ENCODE measurements around the gene PRSS8. TPM values are rescaled to one million over a fixed set of nuclear protein-coding genes. Genes with fewer than 3 reads are reported as not detected.
"Not testable (repeated sequence)": the region's sequence is repeated elsewhere in the genome, so short reads cannot be mapped to it uniquely, and the experiment has no call there.

The PRSS8 gene
- total RNA-seq, 1 experiment from 2014 or later, result 2.9 TPM

DNA sequence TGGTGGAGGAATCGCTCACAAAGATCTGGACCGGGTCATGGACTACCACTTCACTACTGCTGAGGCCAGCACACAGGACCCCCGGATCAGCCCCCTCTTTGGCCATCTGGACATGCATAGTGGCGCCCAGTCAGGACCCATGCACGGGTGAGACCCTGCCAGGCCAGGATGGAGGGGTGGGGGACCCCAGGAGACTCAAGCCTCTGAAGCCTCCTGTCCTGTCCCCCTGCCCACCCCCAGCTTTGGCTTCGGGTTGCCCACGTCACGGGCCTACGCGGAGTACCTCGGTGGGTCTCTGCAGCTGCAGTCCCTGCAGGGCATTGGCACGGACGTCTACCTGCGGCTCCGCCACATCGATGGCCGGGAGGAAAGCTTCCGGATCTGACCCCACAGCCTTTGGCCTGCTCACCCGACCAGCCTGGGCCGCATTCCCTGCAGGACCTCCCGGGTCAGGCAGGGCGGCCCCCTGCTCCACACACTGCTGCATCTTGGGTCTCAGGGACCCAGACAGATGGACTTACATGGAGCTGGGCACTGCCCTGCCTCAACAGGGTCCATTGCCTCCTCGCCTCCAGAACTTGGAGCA lies 23.6 kb downstream of the PRSS8 start:
- no peak for DNase-seq (ENCODE audit: low read depth)
- in situ Hi-C loops (cut with HindIII; ENCODE audit: low pct_unique_long_range_greater_than_20kb, low sequenced_read_pairs), result no loop called here

DNA sequence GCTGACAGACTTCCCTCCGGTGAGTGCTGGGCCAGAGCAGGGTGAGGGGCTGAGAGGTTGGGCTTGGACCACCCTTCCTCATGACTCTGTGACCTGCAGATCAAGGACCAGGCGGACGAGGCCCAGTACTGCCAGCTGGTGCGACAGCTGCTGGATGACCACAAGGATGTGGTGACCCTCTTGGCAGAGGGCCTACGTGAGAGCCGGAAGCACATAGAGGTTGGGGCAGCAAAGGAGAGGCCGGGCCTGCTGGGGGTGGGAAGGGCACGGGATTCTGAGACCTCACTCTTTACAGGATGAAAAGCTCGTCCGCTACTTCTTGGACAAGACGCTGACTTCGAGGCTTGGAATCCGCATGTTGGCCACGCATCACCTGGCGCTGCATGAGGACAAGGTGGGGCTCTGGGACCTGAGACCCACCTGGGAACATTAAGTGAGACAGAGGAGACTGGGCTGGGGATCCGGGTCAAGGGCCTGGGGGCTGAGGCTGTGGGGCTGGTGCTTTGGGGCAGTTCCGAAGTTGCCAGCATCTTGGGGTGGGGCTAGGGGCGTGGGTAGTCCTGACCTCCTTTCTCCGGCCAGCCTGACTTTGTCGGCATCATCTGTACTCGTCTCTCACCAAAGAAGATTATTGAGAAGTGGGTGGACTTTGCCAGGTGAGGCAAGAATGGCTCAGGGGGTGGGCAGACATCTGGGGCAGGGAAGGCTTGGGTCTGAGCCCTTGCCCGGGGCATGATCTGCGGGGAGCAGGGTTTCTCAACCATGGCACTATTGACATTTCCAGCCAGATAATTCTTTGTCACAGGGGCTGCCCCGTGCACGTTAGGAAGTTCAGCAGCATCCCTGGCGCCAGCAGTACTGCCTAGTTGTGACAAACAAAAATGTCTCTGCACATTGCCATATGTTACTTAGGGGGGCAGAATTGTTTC lies 25.2 kb downstream of the PRSS8 start:
- no peak for DNase-seq (ENCODE audit: low read depth)
- in situ Hi-C loops (cut with HindIII; ENCODE audit: low pct_unique_long_range_greater_than_20kb, low sequenced_read_pairs), result no loop called here

DNA sequence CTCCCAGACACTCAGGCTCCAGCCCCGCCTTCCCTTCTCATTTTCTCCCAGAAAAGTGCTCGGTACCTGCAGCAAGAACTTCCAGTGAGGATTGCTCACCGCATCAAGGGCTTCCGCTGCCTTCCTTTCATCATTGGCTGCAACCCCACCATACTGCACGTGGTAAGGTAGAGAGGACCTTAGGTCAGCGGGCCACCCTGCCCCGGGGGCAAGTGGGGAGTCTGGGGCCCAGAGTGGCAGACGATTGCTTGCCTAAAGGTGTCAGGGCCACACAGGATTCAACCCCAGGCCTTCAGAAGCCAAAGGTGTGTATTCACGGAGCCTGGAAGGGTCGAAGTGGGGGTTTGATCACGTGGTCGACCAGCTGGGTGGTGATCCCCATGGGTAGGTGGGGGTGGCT lies 25.9 kb downstream of the PRSS8 start:
- in situ Hi-C loops (cut with HindIII; ENCODE audit: low pct_unique_long_range_greater_than_20kb, low sequenced_read_pairs), result no loop called here
- no peak for DNase-seq (ENCODE audit: low read depth)

- in situ Hi-C loops (cut with HindIII; ENCODE audit: low pct_unique_long_range_greater_than_20kb, low sequenced_read_pairs), result no loop called here
- no peak for DNase-seq (ENCODE audit: low read depth)
Measured at GRCh38 chr16:31108794-31109558, 26.6 kb downstream of the PRSS8 start.

GRCh38 chr16:31108035-31108793 lies 27.3 kb downstream of the PRSS8 start, which contains the start of gene BCKDK:
Gene BCKDK (plus strand): TSS chr16:31108386. CDS start chr16:31109224, 838 bp downstream.
- in situ Hi-C loops (cut with HindIII; ENCODE audit: low pct_unique_long_range_greater_than_20kb, low sequenced_read_pairs), result no loop called here
- DNase-seq (ENCODE audit: low read depth), result peak; percentile 74

- in situ Hi-C loops (cut with HindIII; ENCODE audit: low pct_unique_long_range_greater_than_20kb, low sequenced_read_pairs), result no loop called here
- no peak for DNase-seq (ENCODE audit: low read depth)
Measured at GRCh38 chr16:31107465-31107867, 28.1 kb downstream of the PRSS8 start.

DNA sequence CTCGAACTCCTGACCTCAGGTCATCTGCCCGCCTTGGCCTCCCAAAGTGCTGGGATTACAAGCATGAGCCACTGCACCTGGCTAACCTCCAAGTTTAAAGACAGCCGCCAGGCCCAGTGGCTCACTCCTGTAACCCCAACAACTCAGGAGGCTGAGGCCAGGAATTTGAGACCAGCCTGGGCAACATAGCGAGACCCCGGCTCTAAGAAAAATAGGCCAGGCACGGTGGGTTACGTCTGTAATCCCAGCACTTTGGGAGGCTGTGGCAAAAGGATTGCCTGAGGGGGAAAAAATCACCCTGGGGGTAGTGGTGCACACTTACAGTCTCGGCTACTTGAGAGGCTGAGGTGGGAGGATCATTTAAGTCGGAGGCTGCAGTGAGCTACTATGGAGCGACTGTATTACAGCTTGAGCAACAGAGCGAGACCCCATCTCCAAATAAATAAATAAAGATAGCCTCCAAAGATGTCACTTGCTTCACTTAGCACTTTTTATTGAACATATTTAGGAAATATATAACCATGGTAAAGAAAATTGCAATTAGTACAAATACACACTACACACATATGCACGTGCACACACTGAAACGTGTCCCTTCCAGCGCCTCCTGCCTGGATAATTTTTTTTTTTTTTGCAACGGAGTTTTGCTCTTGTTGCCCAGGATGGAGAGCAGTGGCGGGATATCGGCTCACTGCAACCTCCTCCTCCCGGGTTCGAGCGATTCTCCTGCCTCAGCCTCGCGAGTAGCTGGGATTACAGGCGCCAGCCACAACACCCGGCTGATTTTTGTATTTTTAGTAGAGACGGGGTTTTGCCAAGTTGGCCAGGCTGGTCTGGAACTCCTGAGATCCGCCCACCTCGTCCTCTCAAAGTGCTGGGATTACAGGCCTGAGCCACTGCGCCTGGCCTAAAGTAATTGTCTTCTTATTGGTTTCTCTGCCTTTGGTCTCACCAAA lies 28.7 kb downstream of the PRSS8 start:
- in situ Hi-C loops (cut with HindIII; ENCODE audit: low pct_unique_long_range_greater_than_20kb, low sequenced_read_pairs), result no loop called here
- DNase-seq (ENCODE audit: low read depth), result no peak

DNA sequence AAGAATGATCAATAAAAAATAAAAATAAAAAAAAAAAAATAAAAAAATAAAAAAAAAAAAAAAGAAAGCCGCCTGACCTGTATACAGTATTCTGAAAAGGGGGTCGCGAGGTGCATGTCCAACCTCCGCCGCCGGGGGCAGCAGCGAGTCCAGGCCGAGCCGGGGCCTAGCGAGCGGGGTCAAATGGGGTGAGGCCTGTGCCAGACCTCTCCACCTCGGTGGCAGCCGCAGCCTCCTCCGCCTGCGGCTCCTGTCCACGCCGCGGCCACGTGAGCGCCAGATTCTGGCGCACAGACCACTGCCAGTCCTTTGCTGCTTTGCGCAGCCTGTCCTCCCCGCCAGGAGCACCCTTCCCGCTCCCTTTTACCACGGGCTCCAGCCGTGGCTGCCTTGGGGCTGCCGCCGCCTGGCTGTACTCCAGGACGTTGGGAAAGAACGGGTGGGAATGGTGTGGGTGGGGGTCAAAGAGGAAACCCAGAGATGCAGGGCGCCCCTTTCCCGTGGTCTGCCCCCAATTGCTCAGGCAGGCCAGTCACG lies 29.8 kb downstream of the PRSS8 start:
- DNase-seq (ENCODE audit: low read depth), result no peak
- in situ Hi-C loops (cut with HindIII; ENCODE audit: low pct_unique_long_range_greater_than_20kb, low sequenced_read_pairs), result no loop called here

GRCh38 chr16:31100876-31101641 lies 34.5 kb downstream of the PRSS8 start:
- in situ Hi-C loops (cut with HindIII; ENCODE audit: low pct_unique_long_range_greater_than_20kb, low sequenced_read_pairs); DNase-seq (ENCODE audit: low read depth): not testable (repeated sequence)

DNA sequence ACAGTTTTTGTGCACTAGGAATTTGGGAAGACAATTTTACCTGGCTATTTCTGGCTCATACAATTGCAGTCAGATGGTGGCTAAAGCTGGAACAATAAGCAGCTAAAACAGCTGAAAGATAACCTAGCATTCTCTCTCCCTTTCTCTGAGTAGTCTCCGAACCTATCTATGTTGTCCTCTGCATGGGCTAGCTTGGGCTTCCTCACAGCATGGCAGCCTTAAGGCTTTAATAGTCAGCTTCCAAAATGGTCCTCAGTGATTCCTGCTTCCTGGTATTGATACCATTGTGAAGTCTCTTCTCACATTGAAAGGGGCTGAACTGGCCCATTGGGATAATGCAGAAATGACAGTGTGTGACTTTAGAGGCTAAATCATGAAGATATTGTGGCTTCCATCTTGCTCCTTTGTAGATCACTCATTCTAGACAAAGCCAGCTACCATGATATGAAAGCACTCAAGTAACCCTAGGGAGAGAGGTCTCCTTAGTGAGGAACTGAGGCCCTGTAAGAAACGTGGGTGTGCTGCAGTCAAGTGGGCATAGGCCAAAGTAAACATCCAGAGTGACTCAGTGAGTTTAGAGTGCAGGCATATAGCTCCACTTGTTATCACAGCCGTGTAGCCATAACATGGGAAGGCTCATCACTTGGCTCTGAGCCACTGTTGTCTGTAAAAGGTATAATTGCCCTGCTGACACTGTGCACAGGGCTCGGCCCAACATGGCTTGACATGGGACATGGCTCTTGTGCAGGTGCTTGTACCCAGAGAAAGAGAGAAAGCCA lies 35.5 kb downstream of the PRSS8 start:
- DNase-seq (ENCODE audit: low read depth), result peak; percentile 58
- in situ Hi-C loops (cut with HindIII; ENCODE audit: low pct_unique_long_range_greater_than_20kb, low sequenced_read_pairs), result no loop called here

GRCh38 chr16:31094424-31095120 lies 41.0 kb downstream of the PRSS8 start, which contains the start of gene VKORC1:
Gene VKORC1 (minus strand): TSS chr16:31094797. CDS start chr16:31094729, 68 bp downstream.
- DNase-seq (ENCODE audit: low read depth), result peak; percentile 99
- in situ Hi-C loops (cut with HindIII; ENCODE audit: low pct_unique_long_range_greater_than_20kb, low sequenced_read_pairs), result no loop called here

- in situ Hi-C loops (cut with HindIII; ENCODE audit: low pct_unique_long_range_greater_than_20kb, low sequenced_read_pairs), result no loop called here
- DNase-seq (ENCODE audit: low read depth), result no peak
Measured at GRCh38 chr16:31094088-31094423, 41.5 kb downstream of the PRSS8 start.

GRCh38 chr16:31093132-31093703 lies 42.3 kb downstream of the PRSS8 start:
- DNase-seq (ENCODE audit: low read depth), result peak; percentile 75
- in situ Hi-C loops (cut with HindIII; ENCODE audit: low pct_unique_long_range_greater_than_20kb, low sequenced_read_pairs), result no loop called here

DNA sequence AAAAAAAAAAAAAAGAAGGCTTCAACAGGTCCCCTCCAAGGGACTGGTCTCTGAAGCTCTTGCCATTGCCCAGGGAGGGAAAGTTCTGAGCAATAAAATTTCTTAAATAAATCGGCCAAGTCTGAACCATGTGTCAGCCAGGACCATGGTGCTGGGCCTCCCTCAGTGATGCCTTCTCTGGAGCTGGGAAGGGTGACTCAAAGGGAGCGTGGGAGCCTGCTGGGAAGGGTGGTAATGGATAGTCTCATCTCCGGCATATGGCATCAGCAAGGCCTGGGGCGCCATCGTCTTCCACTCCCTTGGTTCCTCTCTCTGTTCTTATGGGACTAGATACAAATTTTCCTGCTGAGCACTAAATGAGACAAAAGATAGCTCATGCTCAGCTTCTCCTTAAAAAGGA lies 43.2 kb downstream of the PRSS8 start:
- in situ Hi-C loops (cut with HindIII; ENCODE audit: low pct_unique_long_range_greater_than_20kb, low sequenced_read_pairs), result no loop called here
- DNase-seq (ENCODE audit: low read depth), result no peak

- in situ Hi-C loops (cut with HindIII; ENCODE audit: low pct_unique_long_range_greater_than_20kb, low sequenced_read_pairs), result no loop called here
- DNase-seq (ENCODE audit: low read depth), result no peak
Measured at GRCh38 chr16:31090540-31090939, 45.0 kb downstream of the PRSS8 start.

Data from Caki2 (cell line).